Uterus (tissue), 4 donors: ENCODE data around the gene C1orf87. TPM values are rescaled to one million over a fixed set of nuclear protein-coding genes. Genes with fewer than 3 reads are reported as not detected.

Experiments used
- DNase-seq, 2 donors: peaks; one replicate each; pipeline ENCODE4 v3.0.0-alpha.2; 2019 to 2020
- H3K27ac ChIP-seq, 2 donors: fragments of 200-600 bp; sonication (generic); 1 replicate in 1 of 2; 2 replicates in 1 of 2; pipeline ENCODE4 v1.5.1; 2016 to 2018
- H3K27me3 ChIP-seq, 2 donors: fragments of 200-600 bp; sonication (generic); one replicate each; pipeline ENCODE4 v1.5.1; 2018 to 2019; ENCODE audit warnings: control low read depth in 1 of 2
- H3K36me3 ChIP-seq, 2 donors: fragments of 200-600 bp; sonication (generic); one replicate each; pipeline ENCODE4 v1.5.1; 2019; ENCODE audit warnings: control low read depth in 1 of 2
- H3K4me1 ChIP-seq, 2 donors: fragments of 200-600 bp; sonication (generic); one replicate each; pipeline ENCODE4 v1.5.1; 2018 to 2019; ENCODE audit warnings: control low read depth in 1 of 2
- H3K4me3 ChIP-seq, 2 donors: fragments of 200-600 bp; sonication (generic); 1 replicate in 1 of 2; 2 replicates in 1 of 2; pipeline ENCODE4 v1.5.1; 2018 to 2019; ENCODE audit warnings: mild to moderate bottlenecking in 1 of 2
- H3K9me3 ChIP-seq, 2 donors: fragments of 200-600 bp; sonication (generic); one replicate each; pipeline ENCODE4 v1.5.1; 2019; ENCODE audit warnings: control low read depth in 1 of 2
- CTCF ChIP-seq, 4 experiments: fragments of 200-600 bp in 2 of 4; fragments of 450-650 bp in 2 of 4; sonication (generic) in 2 of 4; IDR thresholded peaks; one replicate each; pipeline ENCODE4 v1.5.1; 2016 to 2019; ENCODE audit warnings: antibody characterized with exemption in 4 of 4, mild to moderate bottlenecking in 2 of 4, moderate library complexity in 1 of 4
- POLR2A ChIP-seq, 2 donors: fragments of 450-650 bp; IDR thresholded peaks; one replicate each; pipeline ENCODE4 v1.6.1; 2016; ENCODE audit warnings: antibody characterized with exemption in 2 of 2, mild to moderate bottlenecking in 1 of 2, moderate library complexity in 1 of 2
- intact Hi-C: fragments of 100-400 bp; cut with DNase I; formaldehyde crosslinking; loops from one replicate; pipeline ENCODE4 v1.15.1; 2023; ENCODE audit warnings: low total_unique reads
- total RNA-seq, 4 donors: library from RNA; depleted of rRNA in 3 of 4; stranded (reverse); fragments of >200 nt in 3 of 4; gene quantifications; one replicate each; pipeline versions ENCODE4 v1.1.0 to v1.2.4, GENCODE V29; 2014 to 2023
- donor health status: DM: yes; HTN: yes; CAD: no.

C1orf87 gene
- total RNA-seq, 4 donors from 2014 or later = 0.18 to 1.9 TPM; not detected in 2

GRCh38 chr1:60102267-60103061 lies 28.9 kb upstream of the C1orf87 start:
- H3K27ac ChIP-seq = no peak overlapping the region
- no peak overlapping the region for H3K4me3 ChIP-seq
- no peak for DNase-seq
- no peak for TF ChIP-seq CTCF (IDR thresholded peaks at IDR 0.05)
- no peak for TF ChIP-seq POLR2A (IDR thresholded peaks at IDR 0.05)
- intact Hi-C loops = no loop called here
- no peaks in the 10 kb centered on the region for H3K36me3 ChIP-seq
- no peaks in the 10 kb centered on the region for H3K9me3 ChIP-seq
- no peaks in the 10 kb centered on the region for H3K27me3 ChIP-seq
- H3K4me1 ChIP-seq = no peaks in the 10 kb centered on the region

DNA sequence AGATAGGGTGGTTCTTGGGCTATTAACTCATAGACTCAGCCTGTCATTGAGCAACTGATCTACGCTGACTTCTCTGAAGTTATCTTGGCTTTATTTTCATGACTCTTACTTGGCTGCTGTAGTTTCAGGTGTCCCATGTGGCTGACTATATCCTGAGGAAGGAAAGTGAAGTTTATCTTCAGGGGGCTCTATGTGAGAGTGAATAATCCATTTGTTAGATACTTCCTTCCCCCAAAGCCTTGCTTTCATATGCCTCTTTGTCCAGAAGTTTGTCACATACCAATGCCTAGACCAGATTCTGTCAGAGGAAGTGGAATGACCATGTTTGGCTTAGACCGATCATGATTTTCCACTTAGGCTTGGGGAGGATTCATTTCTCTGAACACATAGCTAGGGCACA lies 27.9 kb upstream of the C1orf87 start:
- no peak overlapping the region for H3K4me3 ChIP-seq
- H3K4me1 ChIP-seq = no peaks in the 10 kb centered on the region
- H3K9me3 ChIP-seq = no peaks in the 10 kb centered on the region
- H3K27me3 ChIP-seq = no peaks in the 10 kb centered on the region
- no peak for TF ChIP-seq CTCF (IDR thresholded peaks at IDR 0.05)
- no peak for TF ChIP-seq POLR2A (IDR thresholded peaks at IDR 0.05)
- H3K27ac ChIP-seq = no peak overlapping the region
- H3K36me3 ChIP-seq = no peaks in the 10 kb centered on the region
- no peak for DNase-seq
- intact Hi-C loops = no loop called here

DNA sequence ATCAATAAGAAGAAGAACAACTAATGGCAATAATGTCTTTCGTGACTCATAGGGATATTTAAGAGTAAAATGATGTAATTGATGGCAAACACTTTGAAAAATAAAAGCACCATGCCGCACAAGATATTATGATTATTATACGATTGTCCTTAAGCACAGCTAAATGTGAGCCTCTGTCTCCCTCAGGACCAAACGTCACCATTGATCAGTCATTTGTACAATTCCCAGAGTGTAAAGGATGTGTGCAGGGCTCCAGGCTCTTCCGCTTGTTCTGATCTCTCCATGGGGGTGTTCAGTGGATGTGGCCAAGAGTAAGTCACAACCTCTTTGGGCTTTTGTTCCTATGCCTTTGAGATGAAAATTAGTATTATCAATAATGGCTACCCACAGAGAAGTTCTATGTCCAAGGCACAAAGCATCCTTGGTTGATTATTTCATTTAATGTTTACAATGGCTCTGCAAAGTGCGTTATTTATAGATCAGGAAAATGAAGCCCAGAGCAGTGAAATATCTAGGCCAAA lies 17.7 kb upstream of the C1orf87 start:
- H3K36me3 ChIP-seq = no peaks in the 10 kb centered on the region
- no peak for DNase-seq
- intact Hi-C loops = no loop called here
- no peaks in the 10 kb centered on the region for H3K27me3 ChIP-seq
- no peak overlapping the region for H3K27ac ChIP-seq
- TF ChIP-seq CTCF (IDR thresholded peaks at IDR 0.05) (no peak), POLR2A (IDR thresholded peaks at IDR 0.05) (no peak)
- H3K4me1 ChIP-seq = no peaks in the 10 kb centered on the region
- H3K4me3 ChIP-seq = no peak overlapping the region
- no peaks in the 10 kb centered on the region for H3K9me3 ChIP-seq

- Histone ChIP-seq H3K4me3 (no peak overlapping the region), H3K27me3 (no peaks in the 10 kb centered on the region), H3K27ac (no peak overlapping the region), H3K4me1 (no peaks in the 10 kb centered on the region), H3K36me3 (no peaks in the 10 kb centered on the region), H3K9me3 (no peaks in the 10 kb centered on the region)
- intact Hi-C loops = no loop called here
- no peak for TF ChIP-seq CTCF (IDR thresholded peaks at IDR 0.05)
- no peak for TF ChIP-seq POLR2A (IDR thresholded peaks at IDR 0.05)
- DNase-seq = no peak
These were observed 17.1 kb upstream of the C1orf87 start for GRCh38 chr1:60090655-60091054.

GRCh38 chr1:60088620-60089155 lies 15.1 kb upstream of the C1orf87 start:
- no peaks in the 10 kb centered on the region for H3K27me3 ChIP-seq
- intact Hi-C loops = no loop called here
- H3K4me3 ChIP-seq = no peak overlapping the region
- no peaks in the 10 kb centered on the region for H3K36me3 ChIP-seq
- no peaks in the 10 kb centered on the region for H3K4me1 ChIP-seq
- no peaks in the 10 kb centered on the region for H3K9me3 ChIP-seq
- no peak overlapping the region for H3K27ac ChIP-seq
- no peak for TF ChIP-seq CTCF (IDR thresholded peaks at IDR 0.05)
- TF ChIP-seq POLR2A (IDR thresholded peaks at IDR 0.05) = no peak
- DNase-seq = no peak
